SJSA1 (cell line): ENCODE results near the gene OCIAD1. TPM values are rescaled to one million over a fixed set of nuclear protein-coding genes. Genes with fewer than 3 reads are reported as not detected.
"Not testable (repeated sequence)": the region's sequence is repeated elsewhere in the genome, so short reads cannot be mapped to it uniquely, and the experiment has no call there.

ENCODE experiments used
- DNase-seq, 2 experiments: peaks; one replicate each; pipeline ENCODE4 v3.0.0-alpha.2; 2015 to 2020; ENCODE audit warnings: low spot score in 2 of 2, low read depth in 1 of 2
- H3K27ac ChIP-seq: fragments of 250-450 bp; sonication (Bioruptor Pico); 2 replicates; pipeline ENCODE4 v1.5.1; 2020; ENCODE audit warnings: mild to moderate bottlenecking, moderate library complexity
- H3K27me3 ChIP-seq: fragments of 250-450 bp; sonication (Bioruptor Pico); replicated peaks from 2 replicates; pipeline ENCODE4 v1.5.1; 2020; ENCODE audit warnings: mild to moderate bottlenecking, moderate library complexity
- H3K36me3 ChIP-seq: fragments of 250-450 bp; sonication (Bioruptor Pico); 2 replicates; pipeline ENCODE4 v1.5.1; 2020; ENCODE audit warnings: mild to moderate bottlenecking
- H3K4me1 ChIP-seq: fragments of 250-450 bp; sonication (Bioruptor Pico); replicated peaks from 2 replicates; pipeline ENCODE4 v1.6.1; 2021; ENCODE audit warnings: mild to moderate bottlenecking
- H3K4me3 ChIP-seq: fragments of 250-450 bp; sonication (Bioruptor Pico); 2 replicates; pipeline ENCODE4 v1.5.1; 2020; ENCODE audit warnings: mild to moderate bottlenecking
- H3K9me3 ChIP-seq: fragments of 250-450 bp; sonication (Bioruptor Pico); replicated peaks from 2 replicates; pipeline ENCODE4 v1.5.1; 2020; ENCODE audit warnings: mild to moderate bottlenecking
- total RNA-seq: library from RNA; depleted of rRNA; stranded (reverse); fragments of >200 nt; shearing (Covaris generic); gene quantifications from 2 replicates; pipeline ENCODE4 v1.2.3, GENCODE V29; 2014

OCIAD1 gene
- total RNA-seq, 1 experiment from 2014 or later: 54.6 TPM

DNA sequence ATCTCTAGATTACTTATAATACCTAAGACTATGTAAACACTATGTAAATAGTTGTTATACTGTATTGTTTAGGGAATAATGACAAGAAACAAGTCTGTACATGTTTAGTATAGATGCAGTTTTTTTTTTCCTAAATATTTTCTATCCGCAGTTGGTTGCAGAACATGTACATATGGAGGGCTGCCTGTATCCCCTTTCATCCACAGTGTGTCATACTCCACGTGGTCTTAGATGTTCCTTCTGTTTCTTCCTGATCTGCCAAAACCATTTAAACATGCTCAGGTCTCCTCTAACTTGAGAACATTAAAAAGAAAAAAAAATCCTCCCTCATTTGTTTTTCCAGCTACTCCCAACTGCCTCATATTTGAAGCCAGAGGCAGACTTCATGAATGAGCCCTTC lies 14.0 kb downstream of the OCIAD1 start:
- Histone ChIP-seq H3K27ac (no peak overlapping the region), H3K36me3 (peaks cover 13% of the 10 kb centered on the region), H3K9me3 (no peaks in the 10 kb centered on the region), H3K27me3 (no peaks in the 10 kb centered on the region), H3K4me3 (no peak overlapping the region), H3K4me1 (no peaks in the 10 kb centered on the region)
- no peak for DNase-seq

DNA sequence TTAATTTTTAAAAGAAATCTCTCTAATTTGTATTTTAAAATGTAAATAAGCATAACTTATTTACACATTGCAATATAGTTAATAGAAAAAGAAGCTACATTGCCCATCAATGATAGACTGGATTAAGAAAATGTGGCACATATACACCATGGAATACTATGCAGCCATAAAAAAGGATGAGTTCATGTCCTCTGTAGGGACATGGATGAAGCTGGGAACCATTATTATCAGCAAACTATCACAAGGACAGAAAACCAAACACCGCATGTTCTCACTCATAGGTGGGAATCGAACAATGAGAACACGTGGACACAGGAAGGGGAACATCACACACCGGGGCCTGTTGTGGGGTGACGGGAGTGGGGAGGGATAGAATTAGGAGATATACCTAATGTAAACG lies 17.9 kb downstream of the OCIAD1 start:
- H3K9me3 ChIP-seq, H3K27me3 ChIP-seq, H3K27ac ChIP-seq, DNase-seq, H3K4me1 ChIP-seq, H3K4me3 ChIP-seq: not testable (repeated sequence)
- H3K36me3 ChIP-seq: peaks cover 13% of the 10 kb centered on the region; the same call in 1 of the 2 replicates

DNA sequence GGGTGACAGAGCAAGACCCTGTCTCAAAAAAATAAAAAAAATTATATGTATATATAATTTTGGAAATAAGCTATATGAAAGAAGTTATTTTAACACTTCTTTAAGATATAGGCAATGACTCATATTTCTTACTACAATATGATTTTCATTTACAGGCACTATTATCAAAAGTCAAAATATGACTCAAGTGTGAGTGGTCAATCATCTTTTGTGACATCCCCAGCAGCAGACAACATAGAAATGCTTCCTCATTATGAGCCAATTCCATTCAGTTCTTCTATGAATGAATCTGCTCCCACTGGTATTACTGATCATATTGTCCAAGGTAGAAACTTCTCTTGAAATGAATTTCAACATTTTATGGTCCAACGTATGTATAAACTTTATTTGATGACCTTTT lies 20.8 kb downstream of the OCIAD1 start:
- no peaks in the 10 kb centered on the region for H3K4me1 ChIP-seq
- no peak for DNase-seq
- H3K36me3 ChIP-seq: peaks cover 8% of the 10 kb centered on the region; the same call in 1 of the 2 replicates
- H3K9me3 ChIP-seq: no peaks in the 10 kb centered on the region
- H3K4me3 ChIP-seq: no peak overlapping the region
- H3K27ac ChIP-seq: no peak overlapping the region
- H3K27me3 ChIP-seq: no peaks in the 10 kb centered on the region

DNA sequence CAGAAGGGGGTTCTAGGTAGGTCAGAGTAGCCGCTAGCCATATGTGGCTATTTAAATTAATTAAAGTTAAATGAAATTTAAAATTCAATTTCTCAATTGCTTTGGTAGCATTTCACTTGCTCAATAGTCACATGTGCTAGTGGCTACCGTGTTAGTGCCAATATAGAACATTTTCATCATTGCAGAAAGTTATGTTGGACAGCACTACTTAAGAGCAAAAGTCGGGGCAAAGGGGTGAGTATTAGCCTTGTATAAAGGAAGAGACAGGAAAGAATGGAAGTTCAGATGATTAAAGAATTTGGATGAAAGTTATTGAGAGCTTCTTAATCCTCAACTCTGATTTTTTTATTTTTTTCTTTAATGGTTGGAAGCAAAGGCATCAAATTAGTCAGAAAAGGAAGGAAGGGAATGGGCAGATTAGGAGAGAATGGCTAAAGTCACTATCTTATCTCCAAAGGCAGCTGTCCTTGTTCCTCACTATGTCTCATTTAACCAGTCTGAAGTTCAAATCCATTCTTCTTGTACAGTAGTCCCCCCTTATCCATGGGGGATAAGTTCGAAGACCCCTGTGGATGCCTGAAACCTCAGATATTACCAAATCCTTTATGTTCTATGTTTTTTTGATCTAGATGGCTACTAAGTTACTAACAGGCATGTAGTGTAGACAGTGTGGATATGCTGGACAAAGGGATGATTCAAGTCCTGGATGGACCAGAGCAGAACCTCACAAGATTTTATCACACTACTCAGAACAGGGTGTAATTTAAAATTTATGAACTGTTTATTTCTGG lies 22.9 kb downstream of the OCIAD1 start:
- Histone ChIP-seq H3K9me3 (no peaks in the 10 kb centered on the region), H3K36me3 (peaks cover 6% of the 10 kb centered on the region; the same call in 1 of the 2 replicates), H3K4me3 (no peak overlapping the region), H3K4me1 (no peaks in the 10 kb centered on the region), H3K27me3 (no peaks in the 10 kb centered on the region), H3K27ac (no peak overlapping the region)
- DNase-seq: no peak

DNA sequence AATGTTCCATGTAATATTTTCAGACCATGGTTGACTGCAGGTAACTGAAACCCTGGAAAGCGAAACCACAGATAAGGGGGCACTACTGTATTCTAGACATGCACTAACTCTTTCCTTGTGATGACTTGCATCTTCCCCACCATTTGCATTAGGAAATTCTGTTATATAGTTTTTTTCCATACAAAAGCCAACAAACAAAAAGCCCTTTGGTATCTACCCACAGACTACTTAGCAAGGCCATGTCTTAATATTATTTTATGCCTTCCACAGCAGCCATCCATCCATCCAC lies 23.5 kb downstream of the OCIAD1 start:
- H3K36me3 ChIP-seq: peaks cover 5% of the 10 kb centered on the region; the same call in 1 of the 2 replicates
- no peak overlapping the region for H3K4me3 ChIP-seq
- no peaks in the 10 kb centered on the region for H3K4me1 ChIP-seq
- no peaks in the 10 kb centered on the region for H3K27me3 ChIP-seq
- DNase-seq: no peak
- no peaks in the 10 kb centered on the region for H3K9me3 ChIP-seq
- H3K27ac ChIP-seq: no peak overlapping the region

DNA sequence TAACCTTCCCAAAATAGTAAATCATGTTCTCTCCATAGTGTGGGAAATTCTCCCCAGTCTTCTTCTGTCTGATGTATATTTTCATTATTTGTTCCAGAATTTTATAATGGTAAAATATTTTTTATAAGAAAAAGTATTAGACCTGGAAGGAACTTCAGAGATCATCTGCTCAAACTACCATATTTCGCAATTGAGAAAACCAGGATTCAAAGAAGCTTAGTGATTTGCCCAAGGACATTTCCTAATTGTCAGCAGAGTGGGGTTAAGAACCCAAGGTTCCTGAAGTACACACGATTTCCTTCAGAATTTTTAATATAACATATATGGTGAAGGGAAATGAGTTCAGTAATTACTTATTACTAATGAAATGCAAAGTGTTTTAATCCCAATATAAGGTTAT lies 24.1 kb downstream of the OCIAD1 start:
- no peaks in the 10 kb centered on the region for H3K27me3 ChIP-seq
- no peaks in the 10 kb centered on the region for H3K9me3 ChIP-seq
- H3K36me3 ChIP-seq: peaks cover 5% of the 10 kb centered on the region; the same call in 1 of the 2 replicates
- H3K27ac ChIP-seq: no peak overlapping the region
- H3K4me3 ChIP-seq: no peak overlapping the region
- no peaks in the 10 kb centered on the region for H3K4me1 ChIP-seq
- DNase-seq: no peak

DNA sequence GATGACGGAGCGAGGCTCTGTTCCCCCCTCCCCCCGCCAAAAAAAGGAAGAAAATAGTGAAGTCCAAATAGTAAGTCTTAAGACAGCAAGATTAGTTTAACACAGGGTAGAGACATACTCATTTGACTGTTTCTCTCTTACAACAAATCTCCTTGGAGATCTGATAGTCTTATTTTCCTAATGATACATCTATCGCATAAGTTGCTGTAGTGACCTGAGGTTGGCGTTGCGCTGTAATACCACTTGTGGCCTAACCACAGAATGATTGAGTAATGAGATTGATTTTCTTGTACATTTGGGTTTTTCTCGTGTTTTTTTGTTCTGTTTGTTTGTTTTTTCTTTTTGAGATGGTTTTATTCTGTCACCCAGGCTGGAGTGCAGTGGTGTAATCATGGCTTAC lies 27.2 kb downstream of the OCIAD1 start:
- DNase-seq: no peak
- no peaks in the 10 kb centered on the region for H3K36me3 ChIP-seq
- no peak overlapping the region for H3K4me3 ChIP-seq
- no peak overlapping the region for H3K27ac ChIP-seq
- H3K4me1 ChIP-seq: no peaks in the 10 kb centered on the region
- no peaks in the 10 kb centered on the region for H3K27me3 ChIP-seq
- no peaks in the 10 kb centered on the region for H3K9me3 ChIP-seq

DNA sequence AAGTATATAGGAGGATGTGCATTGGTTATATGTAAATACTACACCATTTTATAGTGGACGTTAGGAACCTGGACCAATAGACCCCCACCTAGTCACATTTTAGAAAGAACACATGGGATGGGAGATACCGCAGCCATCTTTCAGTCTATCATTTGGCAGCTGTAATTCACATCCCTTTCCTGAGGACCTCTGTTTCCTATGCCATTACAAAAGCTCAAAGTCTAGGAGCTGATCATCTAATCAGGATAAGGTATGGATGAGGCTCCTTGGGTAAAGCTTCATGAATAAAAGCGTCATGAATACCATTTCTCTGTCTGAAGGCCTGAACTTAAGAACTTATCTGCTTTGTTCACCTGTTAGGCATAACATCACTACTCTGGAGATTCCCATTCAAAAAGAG lies 31.1 kb downstream of the OCIAD1 start:
- Histone ChIP-seq H3K4me3 (no peak overlapping the region), H3K27ac (no peak overlapping the region), H3K27me3 (no peaks in the 10 kb centered on the region), H3K9me3 (no peaks in the 10 kb centered on the region), H3K36me3 (no peaks in the 10 kb centered on the region), H3K4me1 (no peaks in the 10 kb centered on the region)
- DNase-seq: no peak

DNA sequence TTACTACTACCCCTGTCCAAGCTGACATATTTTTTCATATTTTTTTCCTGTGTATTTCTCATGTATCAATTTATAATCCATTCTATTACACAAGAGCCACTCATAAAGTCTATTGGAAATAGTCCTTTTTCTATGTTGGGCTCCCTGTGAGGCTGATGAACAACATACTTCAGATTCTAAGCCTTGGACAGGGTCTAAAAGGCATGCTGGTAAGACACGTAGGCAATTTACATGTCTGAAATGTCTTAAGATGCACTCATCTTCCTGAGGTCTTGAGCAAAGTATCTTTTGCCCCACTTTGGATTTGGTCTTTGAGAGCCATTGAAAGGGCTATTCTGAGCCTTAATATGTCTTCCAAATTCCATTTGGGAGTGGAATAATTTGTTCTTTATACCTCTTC lies 31.8 kb downstream of the OCIAD1 start:
- DNase-seq: no peak
- H3K36me3 ChIP-seq: no peaks in the 10 kb centered on the region
- H3K9me3 ChIP-seq: no peaks in the 10 kb centered on the region
- no peak overlapping the region for H3K4me3 ChIP-seq
- no peaks in the 10 kb centered on the region for H3K27me3 ChIP-seq
- H3K4me1 ChIP-seq: no peaks in the 10 kb centered on the region
- no peak overlapping the region for H3K27ac ChIP-seq

DNA sequence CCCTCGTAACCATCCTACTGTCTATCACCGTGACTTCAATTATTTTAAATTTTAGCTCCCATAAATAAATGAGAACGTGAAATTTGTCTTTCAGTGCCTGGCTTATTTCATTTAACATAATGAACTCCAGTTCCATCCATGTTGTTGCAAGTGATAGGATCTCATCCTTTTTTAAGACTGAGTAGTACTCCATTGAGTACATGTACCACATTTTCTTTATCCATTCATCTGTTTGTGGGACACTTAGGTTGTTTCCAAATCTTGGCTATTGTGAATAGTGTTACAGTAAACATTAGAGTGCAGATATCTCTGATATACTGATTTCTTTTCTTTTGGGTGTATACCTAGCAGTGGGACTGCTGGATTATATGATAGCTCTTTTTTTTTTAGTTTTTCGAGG lies 32.8 kb downstream of the OCIAD1 start:
- no peaks in the 10 kb centered on the region for H3K27me3 ChIP-seq
- no peak overlapping the region for H3K27ac ChIP-seq
- no peaks in the 10 kb centered on the region for H3K36me3 ChIP-seq
- H3K4me3 ChIP-seq: no peak overlapping the region
- no peaks in the 10 kb centered on the region for H3K9me3 ChIP-seq
- no peak for DNase-seq
- H3K4me1 ChIP-seq: no peaks in the 10 kb centered on the region

DNA sequence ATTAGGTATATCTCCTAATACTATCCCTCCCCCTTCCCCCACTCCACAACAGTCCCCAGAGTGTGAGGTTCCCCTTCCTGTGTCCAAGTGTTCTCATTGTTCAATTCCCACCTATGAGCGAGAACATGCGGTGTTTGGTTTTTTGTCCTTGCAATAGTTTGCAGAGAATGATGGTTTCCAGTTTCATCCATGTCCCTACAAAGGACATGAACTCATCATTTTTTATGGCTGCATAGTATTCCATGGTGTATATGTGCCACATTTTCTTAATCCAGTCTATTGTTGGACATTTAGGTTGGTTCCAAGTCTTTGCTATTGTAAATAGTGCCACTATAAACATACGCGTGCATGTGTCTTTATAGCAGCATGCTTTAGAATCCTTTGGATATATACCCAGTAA lies 33.8 kb downstream of the OCIAD1 start:
- H3K9me3 ChIP-seq, H3K27ac ChIP-seq, H3K4me3 ChIP-seq, H3K27me3 ChIP-seq, H3K36me3 ChIP-seq, DNase-seq, H3K4me1 ChIP-seq: not testable (repeated sequence)

DNA sequence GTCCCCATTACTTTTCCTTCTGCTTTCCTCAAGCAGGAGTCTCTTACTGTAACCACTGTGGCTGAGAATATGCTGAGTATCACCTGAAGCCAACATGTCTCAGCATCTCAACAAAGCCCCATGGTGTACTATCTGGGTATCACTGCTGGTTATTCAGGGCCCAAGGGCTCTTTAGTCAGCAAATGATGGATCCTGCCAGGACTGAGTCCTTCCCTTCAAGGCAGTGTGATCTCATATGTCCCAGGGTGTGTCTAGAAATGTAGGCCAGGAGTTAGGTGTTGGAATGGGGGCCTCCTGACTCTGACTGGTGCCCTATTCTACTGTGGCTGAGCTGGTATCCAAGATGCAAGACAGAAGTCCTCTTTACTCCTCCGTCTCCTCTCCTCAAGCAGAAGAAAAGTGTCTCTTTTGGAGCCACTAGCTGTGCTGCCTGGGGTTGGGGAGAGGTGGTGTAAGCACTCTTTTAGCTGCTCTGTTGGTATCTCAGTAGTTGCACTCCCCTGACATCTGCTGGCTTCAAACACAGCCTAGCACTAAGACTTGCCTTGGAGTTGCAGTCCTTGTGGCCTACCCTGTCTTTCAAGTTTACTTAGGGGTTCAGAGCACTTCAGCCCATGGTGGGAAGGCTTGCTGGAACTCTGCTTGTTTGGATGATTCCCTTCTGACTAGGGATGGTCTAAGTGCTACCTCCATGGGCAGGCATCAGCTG lies 47.1 kb downstream of the OCIAD1 start:
- H3K9me3 ChIP-seq: no peaks in the 10 kb centered on the region
- no peaks in the 10 kb centered on the region for H3K36me3 ChIP-seq
- no peaks in the 10 kb centered on the region for H3K27me3 ChIP-seq
- H3K4me1 ChIP-seq: no peaks in the 10 kb centered on the region
- no peak overlapping the region for H3K4me3 ChIP-seq
- no peak for DNase-seq
- no peak overlapping the region for H3K27ac ChIP-seq

DNA sequence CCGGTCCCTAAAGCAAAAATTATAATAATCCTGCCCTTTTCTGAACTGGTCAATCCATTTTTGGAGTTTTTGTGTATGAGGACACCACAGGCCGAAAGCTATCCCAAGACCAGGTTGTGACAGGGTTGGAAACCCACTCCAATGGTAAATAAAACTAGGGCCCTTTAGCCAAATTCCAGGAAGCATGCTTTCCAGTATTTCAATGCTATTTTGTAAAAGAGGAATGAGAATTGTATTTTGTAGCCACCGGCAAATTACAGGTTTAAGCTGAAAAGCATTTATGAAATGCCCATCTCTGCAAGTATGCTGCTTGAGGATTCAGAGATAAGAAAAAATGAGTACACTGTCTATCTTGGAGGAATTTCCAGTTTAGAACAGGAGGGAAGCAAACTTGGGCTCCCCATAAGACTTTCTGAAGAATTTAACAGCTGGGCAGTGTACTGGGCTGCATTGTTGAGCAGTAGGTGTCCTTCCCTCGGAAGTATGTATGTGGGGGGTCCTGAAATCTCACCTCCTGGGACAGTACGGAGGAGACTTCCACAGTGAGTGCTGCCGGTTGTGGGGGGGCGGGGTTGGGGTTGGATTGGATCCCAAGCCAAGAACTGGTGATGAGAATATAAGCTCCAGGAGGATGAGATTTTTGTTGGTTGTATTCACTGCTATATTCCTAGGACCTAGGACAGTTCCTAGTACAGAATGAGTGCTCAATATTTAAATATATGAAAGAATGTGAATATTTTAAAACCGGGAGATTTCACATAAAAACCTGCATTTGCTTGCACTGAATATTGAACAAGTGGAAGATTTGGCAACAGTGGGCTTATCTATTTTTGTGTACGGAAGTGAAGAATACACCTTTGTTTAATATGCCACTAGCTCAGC lies 48.9 kb downstream of the OCIAD1 start:
- H3K27me3 ChIP-seq: no peaks in the 10 kb centered on the region
- no peak for DNase-seq
- H3K36me3 ChIP-seq: no peaks in the 10 kb centered on the region
- no peaks in the 10 kb centered on the region for H3K4me1 ChIP-seq
- H3K4me3 ChIP-seq: no peak overlapping the region
- no peak overlapping the region for H3K27ac ChIP-seq
- no peaks in the 10 kb centered on the region for H3K9me3 ChIP-seq

DNA sequence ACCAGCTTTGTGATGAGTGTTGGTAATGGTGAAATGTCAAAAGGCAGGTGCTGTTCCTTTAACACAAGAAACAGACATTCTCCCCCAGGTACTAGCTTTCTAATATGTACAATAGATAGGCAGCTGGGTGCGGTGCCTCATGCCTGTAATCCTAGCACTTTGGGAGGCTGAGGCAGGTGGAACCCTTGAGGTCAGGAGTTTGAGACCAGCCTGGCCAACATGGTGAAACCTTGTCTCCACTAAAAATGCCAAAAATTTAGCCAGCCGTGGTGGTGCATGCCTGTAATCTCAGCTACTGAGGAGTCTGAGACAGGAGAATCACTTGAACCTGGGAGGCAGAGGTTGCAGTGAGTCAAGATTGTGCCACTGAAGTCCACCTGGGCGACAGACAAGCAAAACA lies 50.8 kb downstream of the OCIAD1 start:
- H3K27ac ChIP-seq, H3K4me1 ChIP-seq, DNase-seq, H3K4me3 ChIP-seq, H3K27me3 ChIP-seq, H3K36me3 ChIP-seq, H3K9me3 ChIP-seq: not testable (repeated sequence)
